GM06990 (cell line): ENCODE results near the gene NENF.

Experiments
- DNase-seq: peaks from one replicate; pipeline ENCODE4 v3.0.0-alpha.2; 2011; ENCODE audit not compliant: insufficient read length; ENCODE audit errors: extremely low read depth
- H3K27me3 ChIP-seq: replicated peaks from 2 replicates; pipeline ENCODE4 v1.6.0; 2011; ENCODE audit warnings: low read length; ENCODE audit not compliant: control insufficient read depth, insufficient read depth
- H3K36me3 ChIP-seq: 2 replicates; pipeline ENCODE4 v1.5.1; 2011; ENCODE audit warnings: low read length; ENCODE audit not compliant: control insufficient read depth, insufficient read depth
- H3K4me3 ChIP-seq: replicated peaks from 2 replicates; pipeline ENCODE4 v1.5.1; 2011; ENCODE audit warnings: low read depth, mild to moderate bottlenecking, control low read depth, low read length
- CTCF ChIP-seq: IDR thresholded peaks from 2 replicates; pipeline ENCODE4 v1.5.1; 2011; ENCODE audit warnings: low read length, control low read depth, mild to moderate bottlenecking, inconsistent platforms; ENCODE audit not compliant: insufficient read depth, poor library complexity, severe bottlenecking

Gene NENF

DNA sequence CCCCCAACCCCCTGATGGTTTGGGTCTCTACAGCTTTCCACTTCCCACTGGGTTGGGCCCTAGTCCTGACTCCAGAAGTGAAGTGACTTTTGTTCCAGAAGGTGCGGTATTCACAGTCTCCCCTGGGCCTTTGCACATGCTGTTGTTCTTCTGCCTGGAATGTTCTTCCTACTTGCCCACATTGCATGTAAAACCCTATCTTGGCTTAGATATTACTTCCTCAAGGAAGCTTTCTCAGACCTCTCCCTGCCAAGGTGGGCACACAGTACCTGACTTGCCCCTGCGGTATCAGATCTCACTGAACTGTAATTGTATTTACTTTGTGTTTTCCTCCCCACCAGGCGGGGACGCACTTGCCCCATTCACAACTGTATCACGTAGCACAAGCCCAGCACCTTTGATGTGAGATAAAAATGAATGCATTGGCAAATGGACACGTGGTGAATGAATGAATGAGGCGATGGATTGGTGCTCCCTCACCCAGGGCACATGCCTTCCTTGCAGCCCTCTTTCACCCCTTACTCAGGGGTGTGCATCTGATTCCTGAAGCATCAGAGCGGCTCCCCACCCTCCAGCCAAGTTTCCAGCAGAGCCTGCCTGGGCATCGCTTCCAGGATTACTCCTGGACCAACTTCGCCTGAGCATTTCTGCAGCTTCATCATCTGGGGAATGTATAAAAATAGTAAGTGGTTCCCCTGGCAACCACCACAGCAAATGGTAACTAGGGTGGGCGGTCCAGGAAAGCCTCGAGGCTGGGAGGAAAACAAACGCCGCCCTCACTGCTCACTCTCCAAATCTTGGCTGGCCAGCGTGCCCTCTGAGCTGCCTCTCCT lies 19.8 kb downstream of the NENF start:
- no peak for DNase-seq
- H3K4me3 ChIP-seq: no peak overlapping the region
- no peaks in the 10 kb centered on the region for H3K27me3 ChIP-seq
- no peaks in the 10 kb centered on the region for H3K36me3 ChIP-seq
- no peak for TF ChIP-seq CTCF

- H3K27me3 ChIP-seq: no peaks in the 10 kb centered on the region
- H3K4me3 ChIP-seq: no peak overlapping the region
- no peak for DNase-seq
- no peak for TF ChIP-seq CTCF
- H3K36me3 ChIP-seq: no peaks in the 10 kb centered on the region
Measured at GRCh38 chr1:212453156-212453857, 20.6 kb downstream of the NENF start.

DNA sequence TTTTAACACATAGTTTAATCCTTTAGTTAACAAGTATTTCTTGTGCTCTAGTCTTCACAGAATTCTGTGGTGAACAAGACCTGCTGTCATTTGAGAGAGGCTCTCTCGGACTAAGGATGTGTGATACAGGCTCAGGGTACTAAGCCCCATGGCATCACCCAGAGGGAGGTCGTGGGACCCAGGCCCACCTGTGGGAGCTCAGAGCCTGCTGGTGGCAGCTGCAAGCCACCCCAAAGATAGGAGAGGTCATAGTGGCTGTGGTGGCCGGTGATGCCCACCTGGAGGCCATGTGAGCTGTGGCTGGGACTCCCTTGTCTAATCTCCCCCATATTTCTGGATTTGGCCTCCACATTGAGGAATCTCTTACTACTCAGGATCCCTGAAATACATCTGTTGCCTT lies 22.0 kb downstream of the NENF start:
- Histone ChIP-seq H3K36me3 (no peaks in the 10 kb centered on the region), H3K27me3 (no peaks in the 10 kb centered on the region), H3K4me3 (no peak overlapping the region)
- DNase-seq: no peak
- no peak for TF ChIP-seq CTCF

DNA sequence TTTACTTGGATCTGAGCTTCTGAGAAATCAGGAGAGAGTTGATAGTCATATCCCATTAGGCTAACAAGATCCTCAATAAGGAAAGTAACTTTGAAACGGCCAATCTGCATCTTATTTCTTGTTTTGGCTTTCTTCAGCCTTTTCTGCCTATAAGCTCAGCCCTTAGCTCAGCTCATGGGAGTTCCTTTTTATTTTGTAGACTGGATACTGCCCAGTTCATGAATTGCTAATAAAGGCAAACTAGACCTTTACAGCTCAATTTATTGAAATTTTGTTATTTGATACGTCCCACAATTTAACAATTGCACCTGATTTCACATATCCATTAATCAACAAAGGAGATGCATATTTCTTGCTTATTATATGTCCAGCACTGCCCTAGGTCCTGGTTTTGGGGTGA lies 22.7 kb downstream of the NENF start:
- Histone ChIP-seq H3K27me3 (no peaks in the 10 kb centered on the region), H3K36me3 (no peaks in the 10 kb centered on the region), H3K4me3 (no peak overlapping the region)
- no peak for TF ChIP-seq CTCF
- no peak for DNase-seq

- TF ChIP-seq CTCF: peak; percentile 96
Measured at GRCh38 chr1:212455803-212456528, 23.2 kb downstream of the NENF start.

More at GRCh38 chr1:212455803-212456528, 23.2 kb downstream of the NENF start:
- no peak overlapping the region for H3K4me3 ChIP-seq
- H3K27me3 ChIP-seq: no peaks in the 10 kb centered on the region
- DNase-seq: peak; percentile 66
- H3K36me3 ChIP-seq: no peaks in the 10 kb centered on the region
